A549 (cell line): ENCODE data around the gene SLC25A25.

Experiments
- CHD2 ChIP-seq: fragments of 150-350 bp; IDR thresholded peaks from 2 replicates; pipeline ENCODE4 v1.6.1; 2014; ENCODE audit warnings: low read length; ENCODE audit not compliant: partially characterized antibody
- CTCF ChIP-seq: fragments of >200 bp; sonication (Bioruptor Twin); formaldehyde crosslinking; IDR thresholded peaks from 3 replicates; pipeline ENCODE4 v1.5.1; 2016
- MYC ChIP-seq: IDR thresholded peaks from 2 replicates; pipeline ENCODE4 v1.6.1; 2012; ENCODE audit warnings: mild to moderate bottlenecking, inconsistent platforms, low read length, improper control_type of control experiment, borderline replicate concordance

GRCh38 chr9:128097543-128098296 lies 29.7 kb downstream of the SLC25A25 start:
- TF ChIP-seq CHD2 (no peak), CTCF (no peak), MYC (no peak)
